ENCODE data around the gene RNASEH2C. TPM values are rescaled to one million over a fixed set of nuclear protein-coding genes. Genes with fewer than 3 reads are reported as not detected.

RNASEH2C gene
- total RNA-seq, 1 donor from 2014 or later = 54.2 TPM

DNA sequence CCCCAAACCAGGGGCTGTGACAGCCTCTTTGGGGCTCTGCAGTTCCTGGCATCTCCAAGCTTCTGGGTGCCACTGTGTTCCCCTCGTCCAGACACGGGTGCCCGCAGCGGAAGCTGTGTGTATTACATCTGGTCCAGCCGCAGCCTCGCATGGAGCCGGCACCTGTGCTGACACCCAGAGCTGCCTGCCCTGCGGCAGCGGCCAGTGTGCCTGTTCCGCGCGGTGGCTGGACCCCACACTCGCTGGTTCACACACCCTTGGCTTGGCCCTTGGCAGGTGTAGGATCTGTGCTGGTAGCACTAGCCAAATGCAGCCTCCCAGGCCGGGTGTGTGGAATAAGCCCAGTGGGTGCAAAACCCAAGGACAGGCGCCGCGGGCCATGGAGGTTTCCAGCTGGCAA lies 24.5 kb upstream of the RNASEH2C start:
- TF ChIP-seq CTCF (IDR thresholded peaks at IDR 0.05) = no peak
- Mint-ChIP-seq H3K27ac (ENCODE audit: unreplicated experiment) (no peak overlapping the region), H3K9me3 (ENCODE audit: unreplicated experiment) (peaks cover 10% of the 10 kb centered on the region), H3K4me1 (ENCODE audit: unreplicated experiment) (peaks cover 7% of the 10 kb centered on the region), H3K4me3 (ENCODE audit: unreplicated experiment) (no peak overlapping the region), H3K27me3 (ENCODE audit: unreplicated experiment) (peaks cover 22% of the 10 kb centered on the region), H3K36me3 (ENCODE audit: unreplicated experiment) (no peaks in the 10 kb centered on the region)
- DNase-seq (ENCODE audit: extremely low spot score, unreplicated experiment) = peak; percentile 81

DNA sequence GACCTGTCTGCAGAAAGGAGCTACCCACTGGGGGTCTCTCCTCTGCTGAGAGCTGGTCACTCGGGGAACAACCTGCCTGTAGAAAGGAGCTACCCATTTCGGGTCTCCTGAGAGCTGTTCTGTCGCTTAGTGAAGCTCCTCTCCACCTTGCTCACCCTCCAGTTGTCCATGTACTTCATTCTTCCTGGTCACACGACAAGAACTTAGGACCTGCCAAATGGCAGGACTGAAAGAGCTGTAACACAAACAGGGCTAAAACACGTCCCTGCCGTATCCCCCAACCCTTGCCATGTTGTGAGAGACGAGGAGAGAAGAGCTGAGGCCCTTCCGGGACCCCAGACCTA lies 24.1 kb upstream of the RNASEH2C start:
- H3K27me3 Mint-ChIP-seq (ENCODE audit: unreplicated experiment) = peaks cover 22% of the 10 kb centered on the region
- H3K4me1 Mint-ChIP-seq (ENCODE audit: unreplicated experiment) = peaks cover 7% of the 10 kb centered on the region
- H3K36me3 Mint-ChIP-seq (ENCODE audit: unreplicated experiment) = no peaks in the 10 kb centered on the region
- DNase-seq (ENCODE audit: extremely low spot score, unreplicated experiment) = no peak
- no peak for TF ChIP-seq CTCF (IDR thresholded peaks at IDR 0.05)
- no peak overlapping the region for H3K27ac Mint-ChIP-seq (ENCODE audit: unreplicated experiment)
- no peak overlapping the region for H3K4me3 Mint-ChIP-seq (ENCODE audit: unreplicated experiment)
- peaks cover 10% of the 10 kb centered on the region for H3K9me3 Mint-ChIP-seq (ENCODE audit: unreplicated experiment)

GRCh38 chr11:65744026-65744698 lies 23.6 kb upstream of the RNASEH2C start:
- peak; percentile 82 for DNase-seq (ENCODE audit: extremely low spot score, unreplicated experiment)
- Mint-ChIP-seq H3K4me1 (ENCODE audit: unreplicated experiment) (peaks cover 7% of the 10 kb centered on the region), H3K36me3 (ENCODE audit: unreplicated experiment) (no peaks in the 10 kb centered on the region), H3K9me3 (ENCODE audit: unreplicated experiment) (peaks cover 10% of the 10 kb centered on the region), H3K27me3 (ENCODE audit: unreplicated experiment) (peaks cover 18% of the 10 kb centered on the region), H3K4me3 (ENCODE audit: unreplicated experiment) (no peak overlapping the region), H3K27ac (ENCODE audit: unreplicated experiment) (no peak overlapping the region)
- TF ChIP-seq CTCF (IDR thresholded peaks at IDR 0.05) = peak; percentile 46

DNA sequence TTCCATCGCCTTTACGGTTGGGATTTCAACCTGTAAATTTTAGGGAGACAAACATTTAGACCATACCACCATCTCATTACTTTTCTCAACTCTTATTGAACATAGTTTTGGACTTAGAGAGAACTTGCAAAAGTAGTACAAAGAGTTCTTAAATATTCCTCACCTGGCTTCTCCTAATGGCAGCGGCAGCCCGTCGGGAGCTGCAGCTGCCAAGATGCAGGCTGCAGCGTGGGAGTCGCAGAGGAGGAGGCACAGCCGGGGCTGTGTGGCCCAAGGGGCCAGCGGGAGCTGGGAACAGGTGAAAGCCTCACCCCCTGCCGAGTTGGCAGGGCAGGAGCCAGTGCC lies 23.1 kb upstream of the RNASEH2C start:
- Mint-ChIP-seq H3K9me3 (ENCODE audit: unreplicated experiment) (peaks cover 4% of the 10 kb centered on the region), H3K4me3 (ENCODE audit: unreplicated experiment) (no peak overlapping the region), H3K36me3 (ENCODE audit: unreplicated experiment) (no peaks in the 10 kb centered on the region), H3K27ac (ENCODE audit: unreplicated experiment) (no peak overlapping the region), H3K4me1 (ENCODE audit: unreplicated experiment) (peaks cover 7% of the 10 kb centered on the region), H3K27me3 (ENCODE audit: unreplicated experiment) (peaks cover 14% of the 10 kb centered on the region)
- no peak for DNase-seq (ENCODE audit: extremely low spot score, unreplicated experiment)
- TF ChIP-seq CTCF (IDR thresholded peaks at IDR 0.05) = no peak

GRCh38 chr11:65742353-65742752 lies 21.8 kb upstream of the RNASEH2C start:
- Mint-ChIP-seq H3K27me3 (ENCODE audit: unreplicated experiment) (peaks cover 23% of the 10 kb centered on the region), H3K9me3 (ENCODE audit: unreplicated experiment) (peaks cover 4% of the 10 kb centered on the region), H3K27ac (ENCODE audit: unreplicated experiment) (no peak overlapping the region), H3K36me3 (ENCODE audit: unreplicated experiment) (no peaks in the 10 kb centered on the region), H3K4me1 (ENCODE audit: unreplicated experiment) (peaks cover 6% of the 10 kb centered on the region), H3K4me3 (ENCODE audit: unreplicated experiment) (no peak overlapping the region)
- TF ChIP-seq CTCF (IDR thresholded peaks at IDR 0.05) = no peak
- no peak for DNase-seq (ENCODE audit: extremely low spot score, unreplicated experiment)
